Raji (cell line): ENCODE data around the gene IMPG2.

Experiments used
- POLR2A ChIP-seq: IDR thresholded peaks from 2 replicates; pipeline ENCODE4 v1.6.1; 2011; ENCODE audit warnings: low read depth, low read length, control low read depth; ENCODE audit not compliant: insufficient read depth

IMPG2 gene

DNA sequence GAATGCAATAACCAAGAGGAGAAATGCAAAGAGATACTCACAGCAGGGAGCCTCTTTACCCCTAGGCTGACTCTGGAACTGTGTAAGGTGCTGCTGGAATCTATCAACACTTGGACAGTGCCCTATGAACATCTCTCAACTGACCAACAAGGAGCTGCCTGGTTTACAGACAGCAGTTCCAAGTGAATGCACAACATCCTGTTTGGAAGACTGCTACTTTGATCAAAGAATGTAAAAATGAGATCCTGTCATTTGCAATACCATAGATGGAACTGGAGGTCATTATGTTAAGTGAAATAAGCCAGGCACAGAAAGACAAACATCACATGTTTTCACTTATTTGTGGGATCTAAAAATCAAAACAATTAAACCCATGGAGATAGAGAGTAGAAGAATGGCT is 136.3 kb downstream of the IMPG2 start:
- TF ChIP-seq POLR2A = no peak

DNA sequence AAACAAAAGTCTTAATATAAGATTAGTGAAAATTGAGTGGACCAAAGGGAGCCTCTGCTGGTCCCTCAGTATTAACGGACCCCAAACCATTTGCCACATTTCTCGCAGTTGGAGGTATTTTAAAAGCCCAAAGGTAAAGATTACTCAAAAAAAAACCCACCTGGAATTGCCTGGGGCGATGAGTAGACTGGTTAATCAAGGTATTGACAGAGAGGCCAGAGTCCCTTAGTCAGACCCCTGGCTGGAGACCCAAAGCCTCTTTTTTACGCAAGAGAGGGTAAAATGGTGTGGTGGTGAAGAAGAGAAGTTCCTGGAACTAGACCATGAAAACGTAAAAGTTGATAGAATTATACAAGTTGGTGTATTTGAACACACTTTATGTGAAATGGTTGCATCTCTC is 137.2 kb downstream of the IMPG2 start:
- TF ChIP-seq POLR2A = no peak

DNA sequence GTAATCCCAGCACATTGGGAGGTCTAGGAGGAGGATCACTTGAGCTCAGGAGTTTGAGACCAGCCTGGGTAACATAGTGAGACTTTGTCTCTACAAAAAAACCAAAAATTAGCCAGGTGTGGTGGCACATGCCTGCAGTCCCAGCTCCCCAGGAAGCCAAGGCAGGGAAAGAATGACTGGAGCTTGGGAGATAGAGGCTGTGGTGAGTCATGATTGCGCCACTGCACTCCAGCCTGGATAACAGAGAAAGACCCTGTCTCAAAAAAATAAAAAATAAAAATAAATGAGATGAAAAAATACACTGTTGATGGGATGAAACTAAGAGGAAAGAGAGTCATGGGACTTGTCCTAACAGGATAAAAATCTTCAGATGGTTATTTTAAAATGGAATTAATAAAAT is 137.6 kb downstream of the IMPG2 start:
- no peak for TF ChIP-seq POLR2A

DNA sequence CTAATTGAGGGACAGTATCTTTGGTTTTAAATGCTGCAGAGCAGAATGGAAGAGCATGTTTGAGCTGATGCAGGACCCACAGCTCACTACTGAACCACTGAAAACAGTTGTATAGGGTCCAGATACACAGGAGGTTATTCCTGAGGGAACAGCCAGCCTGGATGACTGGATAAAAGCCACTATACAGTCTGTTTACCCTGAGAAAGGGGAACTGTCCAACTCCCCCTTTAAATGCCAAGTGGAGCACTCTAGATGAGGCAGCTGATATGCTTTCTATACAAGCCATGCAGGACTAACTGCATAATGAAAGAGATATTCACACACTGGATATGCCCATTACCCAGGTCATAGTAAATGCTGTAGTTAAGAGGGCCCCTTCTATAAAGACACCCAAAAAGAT is 138.6 kb downstream of the IMPG2 start:
- TF ChIP-seq POLR2A = no peak

DNA sequence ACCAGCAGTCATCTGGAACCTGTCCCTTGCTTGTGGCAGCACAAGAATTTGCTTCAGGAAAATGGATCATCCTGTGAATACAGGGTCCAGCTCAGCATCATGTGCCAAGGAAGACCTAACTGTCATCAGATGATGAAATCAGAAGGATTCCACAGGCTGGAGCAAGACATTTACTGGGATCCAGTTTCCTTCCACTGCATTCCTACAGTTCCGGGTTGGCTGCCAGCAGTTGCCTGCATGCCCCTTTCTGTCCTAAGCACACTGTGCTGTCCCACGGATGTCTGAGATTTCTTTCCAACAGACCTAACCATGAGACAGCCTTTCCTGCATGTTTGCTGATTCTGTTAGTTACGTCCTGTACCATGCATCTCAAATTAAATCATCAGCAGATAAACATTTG is 140.7 kb downstream of the IMPG2 start:
- TF ChIP-seq POLR2A = no peak

DNA sequence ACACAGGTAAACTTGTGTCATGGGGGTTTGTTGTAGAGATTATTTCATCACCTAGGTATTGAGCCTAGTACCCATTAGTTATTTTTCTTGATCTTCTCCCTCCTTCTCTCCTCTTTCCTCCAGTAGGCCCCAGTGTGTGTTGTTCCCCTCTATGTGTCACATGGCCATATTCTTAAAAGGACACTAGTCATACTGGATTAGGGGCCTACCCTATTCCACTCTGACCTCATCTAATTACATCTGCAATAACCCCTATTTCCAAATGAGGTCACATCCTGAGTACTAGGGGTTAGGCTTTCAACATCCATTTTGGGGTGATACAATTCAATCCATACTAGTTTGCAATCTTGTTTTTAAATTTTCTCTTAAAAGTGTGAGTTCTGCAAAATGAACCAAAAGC is 142.8 kb downstream of the IMPG2 start:
- TF ChIP-seq POLR2A = no peak
